HG02973 (cell line): ENCODE data around the gene GRIFIN.

ENCODE experiments used
- ATAC-seq: cut with Tn5 transposase; IDR thresholded peaks from one replicate; pipeline ENCODE4 v1.9.1; 2021; ENCODE audit warnings: moderate library complexity; ENCODE audit not compliant: unreplicated experiment

Gene GRIFIN

GRCh38 chr7:2476298-2476697, at the start of gene GRIFIN:
GRIFIN (minus strand) TSS chr7:2476398; CDS start chr7:2476383, 15 bp downstream.
- ATAC-seq, result no peak

- no peak for ATAC-seq
These were observed 48.8 kb upstream of the GRIFIN start for GRCh38 chr7:2524808-2525657.

DNA sequence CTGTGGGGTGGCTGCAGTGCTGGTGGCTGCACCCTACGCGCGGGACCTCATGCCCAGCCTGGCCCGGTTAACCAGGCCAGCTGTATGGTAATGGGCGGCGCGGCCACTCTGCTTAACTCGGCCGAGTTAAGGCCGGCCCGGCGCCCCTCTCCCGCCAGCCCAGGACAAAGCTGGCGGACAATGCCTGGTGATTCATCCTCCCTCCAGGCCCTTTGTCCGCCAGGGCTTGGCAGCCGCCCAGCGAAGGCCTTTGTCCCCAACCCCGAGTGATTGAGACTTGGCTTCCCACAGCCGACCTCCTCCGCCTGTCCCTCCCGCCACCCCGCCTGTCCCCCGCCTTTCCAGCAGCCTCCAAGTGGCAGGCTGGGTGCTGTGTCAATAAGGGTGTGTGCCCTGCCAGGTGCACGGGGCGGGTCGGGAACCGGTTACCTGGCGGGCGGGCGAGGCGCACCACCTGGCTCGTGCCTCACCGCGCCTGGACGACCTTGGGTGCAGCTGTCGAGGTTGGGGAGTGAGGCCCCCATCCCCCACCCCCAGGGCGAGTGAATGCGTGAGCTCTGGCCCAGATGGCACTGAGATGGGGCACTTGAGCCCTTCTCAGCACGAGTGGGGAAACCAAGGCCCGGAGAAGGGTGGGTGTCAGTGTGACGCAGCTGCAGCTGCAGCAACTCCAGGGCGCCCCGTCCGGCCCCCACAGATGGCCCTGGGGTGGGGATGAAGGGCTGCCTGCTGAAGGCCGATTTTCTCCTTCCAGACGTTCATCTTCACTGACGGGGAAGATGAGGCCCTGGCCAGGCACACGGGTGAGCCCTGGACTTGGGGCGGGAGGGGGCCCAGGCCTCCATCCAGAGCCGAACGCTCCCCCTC, 48.0 kb upstream of the GRIFIN start:
- ATAC-seq, result no peak

DNA sequence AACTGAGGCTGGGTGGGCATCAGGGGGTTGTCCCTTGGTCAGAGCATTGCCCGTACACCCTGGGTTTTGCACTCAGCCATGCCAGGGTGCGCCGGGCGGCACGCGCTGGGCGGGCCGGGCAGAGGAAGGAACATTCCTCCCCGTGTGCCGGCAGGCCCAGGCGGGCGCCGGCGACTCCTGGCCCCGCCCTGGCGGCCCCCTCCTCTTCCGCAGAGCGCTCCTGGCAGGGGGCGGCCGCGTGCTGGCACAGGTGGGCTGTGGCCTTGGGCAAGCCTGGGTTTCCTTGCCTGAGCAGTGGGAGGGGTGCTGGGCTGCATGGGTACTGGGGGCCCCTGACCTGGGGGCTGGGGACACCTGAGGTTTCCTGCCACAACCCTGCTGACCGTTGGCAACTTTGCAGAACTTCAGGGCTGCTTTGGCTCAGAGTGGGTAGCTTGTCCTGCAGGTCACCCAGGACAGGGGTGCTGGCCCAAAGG, 47.3 kb upstream of the GRIFIN start:
- ATAC-seq, result no peak

GRCh38 chr7:2522780-2523433, 46.7 kb upstream of the GRIFIN start:
- ATAC-seq, result no peak

- ATAC-seq, result no peak
These were observed 45.9 kb upstream of the GRIFIN start for GRCh38 chr7:2521952-2522591.

GRCh38 chr7:2521341-2521745, 45.1 kb upstream of the GRIFIN start:
- ATAC-seq, result no peak

- ATAC-seq, result no peak
These were observed 44.6 kb upstream of the GRIFIN start for GRCh38 chr7:2520761-2521290.

- no peak for ATAC-seq
These were observed 44.0 kb upstream of the GRIFIN start for GRCh38 chr7:2520131-2520760.

DNA sequence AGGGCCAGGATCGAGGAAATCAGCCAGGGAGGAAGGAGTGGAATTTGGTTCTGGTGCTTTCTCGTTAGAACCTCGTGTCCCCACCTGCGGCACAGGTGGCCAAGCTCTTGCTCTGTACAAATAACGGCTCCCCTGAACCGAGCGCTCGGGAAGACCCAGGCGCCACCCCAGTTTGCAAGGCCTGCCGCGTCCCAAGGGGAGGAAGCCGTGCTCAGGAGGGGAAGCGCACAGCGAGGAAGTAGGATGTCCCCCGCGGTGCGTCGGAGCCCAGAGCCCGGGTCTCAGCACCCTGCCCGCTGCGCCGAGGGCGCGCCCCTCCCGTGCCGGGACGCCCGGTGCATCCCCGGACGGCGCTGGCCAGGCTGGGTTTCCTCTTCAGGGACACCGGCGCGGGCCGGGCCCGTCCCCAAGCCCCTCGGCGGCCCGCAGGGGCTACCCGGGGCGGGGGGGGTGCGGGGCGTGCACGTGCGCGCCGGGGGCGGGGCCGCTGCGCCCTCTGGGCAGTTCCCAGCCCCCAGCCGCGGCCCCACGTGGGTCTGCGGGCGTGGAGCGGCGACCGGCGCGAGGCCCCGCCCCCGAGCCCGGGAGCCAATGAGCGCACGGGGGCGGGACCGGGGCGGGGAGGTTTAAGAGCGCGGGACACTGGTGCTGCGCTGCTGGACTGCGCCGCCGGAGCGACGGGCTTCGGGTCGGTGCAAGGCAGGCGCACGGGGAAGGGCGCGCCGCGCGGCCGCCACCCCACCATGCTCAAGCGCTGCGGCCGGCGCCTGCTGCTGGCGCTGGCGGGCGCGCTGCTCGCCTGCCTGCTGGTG, 43.1 kb upstream of the GRIFIN start, which contains the start of gene LFNG:
Gene LFNG (plus strand): TSS at position 656 of the 812 bp plus-strand sequence. CDS start 88 bp downstream, at position 744.
- ATAC-seq, result peak; percentile 82

GRCh38 chr7:2518737-2519118, 42.5 kb upstream of the GRIFIN start:
- ATAC-seq, result peak; percentile 2

DNA sequence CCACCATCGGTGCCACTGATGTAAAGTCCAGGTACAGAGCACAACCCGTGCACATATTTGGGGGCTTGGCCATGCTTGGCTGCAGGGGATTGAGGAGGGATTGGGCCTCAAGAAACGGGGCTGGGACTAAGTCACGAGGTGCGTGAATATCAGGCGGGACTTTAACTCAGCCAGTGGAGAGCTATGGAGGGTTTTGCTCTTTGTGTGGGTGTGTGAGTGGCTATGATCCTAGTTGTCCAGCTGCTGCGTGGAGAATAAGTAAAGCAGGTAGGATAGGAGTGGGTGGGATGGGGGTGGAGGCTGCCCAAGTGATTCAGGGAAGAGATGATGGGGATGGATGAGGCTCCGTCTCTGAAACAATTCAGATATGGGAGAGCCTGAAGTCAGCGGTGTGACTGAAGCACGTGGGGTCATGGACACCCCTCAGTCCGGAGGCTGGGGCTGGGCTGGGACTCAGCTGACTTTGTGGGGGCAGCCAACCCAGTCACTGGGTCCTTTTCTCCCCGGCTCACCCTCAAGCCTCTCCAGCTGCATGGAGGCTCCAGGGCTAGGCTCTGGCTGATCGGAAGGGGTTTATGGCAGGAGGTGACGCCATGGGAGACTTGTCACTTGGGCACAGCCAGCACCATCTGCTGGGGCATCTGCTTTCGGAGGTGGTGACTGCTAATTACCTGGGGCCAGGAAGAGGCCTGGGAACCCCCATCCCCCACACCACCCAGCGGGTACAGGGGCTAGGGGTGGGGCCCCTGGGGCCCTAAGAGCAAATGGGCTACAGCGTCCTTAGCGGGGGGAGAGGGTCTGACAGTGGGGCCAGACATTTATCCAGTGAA, 41.7 kb upstream of the GRIFIN start:
- ATAC-seq, result no peak

DNA sequence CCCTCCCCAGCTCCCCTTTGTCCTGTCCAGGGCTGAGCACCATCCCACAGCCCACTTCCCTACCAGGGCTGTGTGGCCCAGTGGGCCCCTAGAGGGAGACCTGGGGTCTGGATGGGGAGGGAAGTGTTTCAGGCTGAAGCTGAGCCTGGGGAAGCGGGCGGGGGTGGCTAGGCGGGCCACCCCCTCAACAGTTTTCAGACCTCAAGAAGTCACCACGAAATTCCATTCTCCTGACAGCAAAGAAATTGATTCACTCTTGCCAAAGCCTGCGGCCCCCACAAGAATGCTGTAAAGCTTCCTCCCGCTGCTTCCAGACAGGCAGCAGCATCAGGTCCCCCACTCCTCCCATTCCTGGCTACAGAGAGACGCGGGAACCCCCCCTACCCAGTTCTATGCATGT, 40.8 kb upstream of the GRIFIN start:
- no peak for ATAC-seq

GRCh38 chr7:2516194-2516555, 40.0 kb upstream of the GRIFIN start:
- ATAC-seq, result no peak

GRCh38 chr7:2515424-2516193, 39.4 kb upstream of the GRIFIN start:
- no peak for ATAC-seq

GRCh38 chr7:2514473-2515423, 38.5 kb upstream of the GRIFIN start:
- no peak for ATAC-seq
